ENCODE results near the gene SAMD3. TPM values are rescaled to one million over a fixed set of nuclear protein-coding genes. Genes with fewer than 3 reads are reported as not detected.
"Not testable (repeated sequence)": the region's sequence is repeated elsewhere in the genome, so short reads cannot be mapped to it uniquely, and the experiment has no call there.

The SAMD3 gene
- total RNA-seq, 1 experiment from 2014 or later, result not detected

DNA sequence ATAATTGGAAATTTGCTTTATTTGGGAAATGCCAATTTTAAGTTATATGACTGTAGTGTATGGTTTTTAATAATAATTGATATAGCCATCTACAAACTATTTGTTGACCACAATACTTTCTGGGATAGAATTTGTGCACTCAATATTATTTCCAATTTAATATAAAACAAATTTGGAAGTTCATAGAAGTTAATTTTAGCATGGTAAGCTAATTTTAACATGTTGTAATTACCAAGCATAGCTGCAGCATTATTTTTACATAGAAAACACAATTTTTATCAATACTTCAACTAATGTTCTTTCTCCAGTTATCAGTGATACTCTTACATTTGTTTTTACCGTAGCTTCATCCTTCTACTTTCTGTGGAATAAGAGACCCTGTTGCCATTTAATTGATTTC is 103.5 kb downstream of the SAMD3 start:
- CTCF ChIA-PET, result interaction anchor here (0.5 to 1.2 kb wide), 3 partner anchors 8 to 601 kb away, joined by 3 read pairs; no protein-coding TSS in a partner anchor
- no peak overlapping the region for H3K4me3 Mint-ChIP-seq (ENCODE audit: unreplicated experiment)
- no peaks in the 10 kb centered on the region for H3K36me3 Mint-ChIP-seq (ENCODE audit: insufficient read depth, unreplicated experiment)
- POLR2A ChIA-PET, result no interaction called here
- intact Hi-C loops (cut with micrococcal nuclease), result no loop called here
- no peaks in the 10 kb centered on the region for H3K4me1 Mint-ChIP-seq (ENCODE audit: insufficient read depth, unreplicated experiment)
- no peak overlapping the region for H3K27ac Mint-ChIP-seq (ENCODE audit: low read depth, unreplicated experiment)
- no peaks in the 10 kb centered on the region for H3K9me3 Mint-ChIP-seq (ENCODE audit: unreplicated experiment)
- BruUV-seq (replicated peaks), result no TSS peak
- DNase-seq (ENCODE audit: unreplicated experiment), result no peak
- TF ChIP-seq, protein P1, sequence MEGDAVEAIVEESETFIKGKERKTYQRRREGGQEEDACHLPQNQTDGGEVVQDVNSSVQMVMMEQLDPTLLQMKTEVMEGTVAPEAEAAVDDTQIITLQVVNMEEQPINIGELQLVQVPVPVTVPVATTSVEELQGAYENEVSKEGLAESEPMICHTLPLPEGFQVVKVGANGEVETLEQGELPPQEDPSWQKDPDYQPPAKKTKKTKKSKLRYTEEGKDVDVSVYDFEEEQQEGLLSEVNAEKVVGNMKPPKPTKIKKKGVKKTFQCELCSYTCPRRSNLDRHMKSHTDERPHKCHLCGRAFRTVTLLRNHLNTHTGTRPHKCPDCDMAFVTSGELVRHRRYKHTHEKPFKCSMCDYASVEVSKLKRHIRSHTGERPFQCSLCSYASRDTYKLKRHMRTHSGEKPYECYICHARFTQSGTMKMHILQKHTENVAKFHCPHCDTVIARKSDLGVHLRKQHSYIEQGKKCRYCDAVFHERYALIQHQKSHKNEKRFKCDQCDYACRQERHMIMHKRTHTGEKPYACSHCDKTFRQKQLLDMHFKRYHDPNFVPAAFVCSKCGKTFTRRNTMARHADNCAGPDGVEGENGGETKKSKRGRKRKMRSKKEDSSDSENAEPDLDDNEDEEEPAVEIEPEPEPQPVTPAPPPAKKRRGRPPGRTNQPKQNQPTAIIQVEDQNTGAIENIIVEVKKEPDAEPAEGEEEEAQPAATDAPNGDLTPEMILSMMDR (IDR thresholded peaks at IDR 0.05; ENCODE audit: unreplicated experiment), result no peak
- H3K27me3 Mint-ChIP-seq (ENCODE audit: insufficient read depth, unreplicated experiment), result no peaks in the 10 kb centered on the region

DNA sequence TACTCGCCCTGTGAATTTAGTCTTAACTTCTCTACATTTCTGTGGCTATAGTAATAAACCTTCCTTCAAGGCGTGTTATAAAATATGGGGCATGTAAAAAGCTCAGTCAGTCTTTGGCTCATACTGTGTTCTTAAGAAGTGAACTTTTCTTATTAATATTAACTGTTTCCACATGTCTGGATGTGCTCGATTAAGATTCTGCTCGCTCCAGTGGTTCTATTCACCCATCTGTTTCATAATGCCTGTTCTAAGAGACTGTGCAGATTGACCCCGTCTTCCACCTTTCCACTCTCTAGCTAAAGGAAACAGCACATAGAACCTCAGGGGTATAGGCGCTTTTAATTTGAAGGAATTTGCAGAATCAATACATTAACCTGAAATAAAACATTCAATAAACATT is 104.5 kb downstream of the SAMD3 start:
- Mint-ChIP-seq H3K4me3 (ENCODE audit: unreplicated experiment) (no peak overlapping the region), H3K4me1 (ENCODE audit: insufficient read depth, unreplicated experiment) (no peaks in the 10 kb centered on the region), H3K27ac (ENCODE audit: low read depth, unreplicated experiment) (no peak overlapping the region), H3K9me3 (ENCODE audit: unreplicated experiment) (no peaks in the 10 kb centered on the region), H3K27me3 (ENCODE audit: insufficient read depth, unreplicated experiment) (no peaks in the 10 kb centered on the region), H3K36me3 (ENCODE audit: insufficient read depth, unreplicated experiment) (no peaks in the 10 kb centered on the region)
- ChIA-PET POLR2A (no interaction called here), CTCF (interaction anchor here (1.2 kb wide), 1 partner anchor 31 kb away, joined by 3 read pairs; no protein-coding TSS in a partner anchor)
- TF ChIP-seq, protein P1 (IDR thresholded peaks at IDR 0.05; ENCODE audit: unreplicated experiment), result no peak
- no peak for DNase-seq (ENCODE audit: unreplicated experiment)
- BruUV-seq (replicated peaks), result no TSS peak
- intact Hi-C loops (cut with micrococcal nuclease), result no loop called here

DNA sequence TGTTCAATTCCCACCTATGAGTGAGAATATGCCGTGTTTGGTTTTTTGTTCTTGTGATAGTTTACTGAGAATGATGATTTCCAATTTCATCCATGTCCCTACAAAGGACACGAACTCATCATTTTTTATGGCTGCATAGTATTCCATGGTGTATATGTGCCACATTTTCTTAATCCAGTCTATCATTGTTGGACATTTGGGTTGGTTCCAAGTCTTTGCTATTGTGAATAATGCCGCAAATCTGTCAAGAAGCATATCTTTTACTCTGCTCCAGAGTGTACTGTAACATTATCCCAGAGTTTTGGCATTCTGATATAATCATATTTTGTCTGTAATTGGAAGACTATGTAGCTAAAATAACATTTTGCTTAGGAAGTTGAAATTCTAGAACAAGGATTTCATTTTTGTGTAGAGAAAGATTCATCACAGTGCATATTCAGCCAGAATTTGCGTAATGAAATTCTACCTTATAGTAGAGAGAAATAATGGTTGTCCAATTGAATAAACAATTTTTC is 105.5 kb downstream of the SAMD3 start:
- H3K36me3 Mint-ChIP-seq (ENCODE audit: insufficient read depth, unreplicated experiment); DNase-seq (ENCODE audit: unreplicated experiment); H3K27me3 Mint-ChIP-seq (ENCODE audit: insufficient read depth, unreplicated experiment); H3K4me1 Mint-ChIP-seq (ENCODE audit: insufficient read depth, unreplicated experiment); H3K4me3 Mint-ChIP-seq (ENCODE audit: unreplicated experiment); H3K9me3 Mint-ChIP-seq (ENCODE audit: unreplicated experiment); BruUV-seq (replicated peaks); POLR2A ChIA-PET; intact Hi-C loops (cut with micrococcal nuclease); H3K27ac Mint-ChIP-seq (ENCODE audit: low read depth, unreplicated experiment): not testable (repeated sequence)
- CTCF ChIA-PET, result interaction anchor here (0.6 to 1.0 kb wide), 2 partner anchors 15 to 577 kb away, joined by 3 to 4 read pairs; no protein-coding TSS in a partner anchor

DNA sequence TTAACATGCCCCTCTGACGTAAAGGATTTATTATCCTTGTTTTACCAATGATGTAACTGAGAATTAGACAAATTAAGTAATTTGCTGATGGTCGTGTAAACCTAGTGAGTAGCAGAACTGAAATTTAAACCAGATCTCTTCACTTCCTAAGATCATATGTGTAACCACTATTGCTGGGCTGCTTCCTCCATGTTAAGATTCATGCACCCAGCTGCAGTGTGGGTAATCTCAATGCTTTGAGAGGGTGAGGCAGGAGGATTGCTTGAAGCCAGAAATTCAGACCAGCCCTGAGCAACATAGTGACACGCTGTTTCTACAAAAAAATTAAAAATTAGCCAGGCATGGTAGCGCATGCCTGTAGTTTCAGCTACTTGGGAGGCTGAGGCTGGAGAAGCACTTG is 106.5 kb downstream of the SAMD3 start:
- no peaks in the 10 kb centered on the region for H3K9me3 Mint-ChIP-seq (ENCODE audit: unreplicated experiment)
- no peak overlapping the region for H3K27ac Mint-ChIP-seq (ENCODE audit: low read depth, unreplicated experiment)
- TF ChIP-seq, protein P1 (IDR thresholded peaks at IDR 0.05; ENCODE audit: unreplicated experiment), result no peak
- H3K27me3 Mint-ChIP-seq (ENCODE audit: insufficient read depth, unreplicated experiment), result no peaks in the 10 kb centered on the region
- POLR2A ChIA-PET, result no interaction called here
- intact Hi-C loops (cut with micrococcal nuclease), result no loop called here
- no TSS peak for BruUV-seq (replicated peaks)
- no peaks in the 10 kb centered on the region for H3K36me3 Mint-ChIP-seq (ENCODE audit: insufficient read depth, unreplicated experiment)
- no peak for DNase-seq (ENCODE audit: unreplicated experiment)
- CTCF ChIA-PET, result interaction anchor here (0.6 kb wide), 1 partner anchor 36 kb away, joined by 3 read pairs; no protein-coding TSS in a partner anchor
- H3K4me1 Mint-ChIP-seq (ENCODE audit: insufficient read depth, unreplicated experiment), result no peaks in the 10 kb centered on the region
- no peak overlapping the region for H3K4me3 Mint-ChIP-seq (ENCODE audit: unreplicated experiment)

Measured in MCF 10A (cell line).